ENCODE data around the gene TXNRD2.
"Not testable (repeated sequence)": the region's sequence is repeated elsewhere in the genome, so short reads cannot be mapped to it uniquely, and the experiment has no call there.

Gene TXNRD2

DNA sequence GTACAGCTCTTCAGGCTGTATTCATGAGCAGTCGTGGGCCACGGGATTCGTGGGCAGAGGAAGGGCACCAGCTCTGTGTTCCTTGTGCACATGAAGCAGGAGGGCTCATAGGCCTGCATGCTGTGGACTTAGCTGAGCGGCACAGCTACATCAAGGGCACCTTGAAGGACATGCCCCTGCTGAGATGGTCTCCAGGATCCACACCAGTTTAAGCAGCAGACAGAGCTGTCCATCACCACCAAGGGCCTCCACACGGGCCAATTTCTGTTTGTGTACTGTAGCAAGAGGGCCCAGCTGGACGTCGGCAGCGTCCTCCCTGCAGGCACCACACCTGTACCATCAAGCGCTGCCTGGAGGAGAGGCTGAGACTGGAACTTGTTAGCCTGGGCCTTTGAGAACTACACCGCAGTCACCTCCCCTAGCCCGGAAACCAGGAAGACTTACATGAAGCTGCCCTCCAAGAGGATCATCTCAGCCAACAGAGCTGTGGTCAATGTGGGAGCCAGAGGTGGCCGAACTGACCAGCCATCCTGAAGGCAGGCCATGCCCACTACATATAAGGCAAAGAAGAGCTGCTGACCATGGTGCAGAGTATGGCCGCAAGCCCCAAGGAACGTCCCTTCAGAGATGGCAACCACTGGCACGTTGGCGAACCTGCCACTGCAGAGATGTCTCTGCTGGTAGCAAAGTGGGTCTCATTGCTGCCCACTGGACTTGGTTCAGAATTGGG lies 54.2 kb downstream of the TXNRD2 start:
- no peak for DNase-seq

DNA sequence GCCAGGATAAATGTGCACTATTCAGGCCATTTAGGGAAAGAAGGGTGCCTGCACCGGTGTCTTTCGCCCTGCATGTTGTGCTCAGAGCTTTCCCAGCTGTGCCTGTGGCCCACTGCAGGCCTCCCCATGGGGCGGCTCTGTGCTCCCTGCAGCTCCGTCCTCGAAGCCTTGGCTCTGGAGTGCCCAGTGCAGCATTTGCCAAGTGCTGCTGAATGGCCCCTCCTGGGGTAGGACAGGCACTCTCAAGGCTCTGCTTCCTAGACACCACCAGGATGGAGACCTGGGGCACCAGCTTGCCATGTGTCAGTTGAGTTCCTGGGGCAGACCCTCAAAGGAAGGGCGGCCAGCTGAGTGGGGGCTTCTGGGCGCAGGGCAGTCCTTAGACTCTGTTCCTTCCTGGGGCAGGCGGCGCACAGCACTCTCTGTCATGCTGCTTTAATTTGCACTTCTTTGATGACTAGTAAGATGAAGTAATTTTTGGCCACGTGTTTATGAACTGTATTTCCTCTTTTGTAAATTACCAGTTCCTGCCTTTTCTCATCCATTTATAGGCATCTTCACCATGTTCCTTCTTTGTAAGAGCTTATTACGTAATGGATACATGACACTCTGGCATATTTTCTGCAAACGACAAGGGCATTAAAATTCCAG lies 54.9 kb downstream of the TXNRD2 start:
- no peak for DNase-seq

DNA sequence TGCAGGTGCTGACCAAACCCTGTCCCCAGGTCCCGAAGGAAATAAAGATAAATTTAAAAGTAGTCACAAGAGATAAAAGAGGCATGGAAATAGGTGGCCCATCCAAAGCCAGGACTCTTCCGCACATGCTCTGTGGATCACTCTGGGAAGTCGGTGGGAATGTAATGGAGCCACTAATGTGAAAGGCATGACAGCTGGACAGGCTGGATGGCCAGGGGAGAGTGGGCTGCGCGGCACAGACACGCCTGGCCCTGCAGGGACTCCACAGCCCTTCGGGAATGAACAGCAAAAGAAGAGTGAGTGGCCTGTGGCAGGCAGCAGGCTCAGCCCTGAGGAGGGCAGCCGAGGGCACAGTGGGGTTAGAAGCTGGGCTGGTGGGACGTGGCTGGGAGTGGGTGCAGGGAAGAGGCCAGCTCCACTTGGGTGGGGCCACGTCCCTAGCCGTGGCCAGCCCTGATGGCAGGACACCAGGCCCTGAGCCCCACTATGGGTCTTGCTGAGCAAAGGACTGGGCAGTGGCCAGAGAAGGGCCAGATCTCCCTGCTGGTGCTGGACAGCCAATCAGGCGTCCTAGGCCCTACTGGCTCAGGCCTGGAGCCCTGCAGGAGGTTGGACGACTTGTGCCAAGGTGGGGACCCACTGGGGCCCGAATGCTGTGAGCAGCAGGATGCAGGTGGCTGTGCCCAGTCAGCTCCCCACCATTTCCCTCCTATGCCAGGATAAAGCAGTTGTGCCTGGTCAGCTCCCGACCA lies 55.6 kb downstream of the TXNRD2 start:
- peak in 1 of 14 donors; percentile 23 for DNase-seq

DNA sequence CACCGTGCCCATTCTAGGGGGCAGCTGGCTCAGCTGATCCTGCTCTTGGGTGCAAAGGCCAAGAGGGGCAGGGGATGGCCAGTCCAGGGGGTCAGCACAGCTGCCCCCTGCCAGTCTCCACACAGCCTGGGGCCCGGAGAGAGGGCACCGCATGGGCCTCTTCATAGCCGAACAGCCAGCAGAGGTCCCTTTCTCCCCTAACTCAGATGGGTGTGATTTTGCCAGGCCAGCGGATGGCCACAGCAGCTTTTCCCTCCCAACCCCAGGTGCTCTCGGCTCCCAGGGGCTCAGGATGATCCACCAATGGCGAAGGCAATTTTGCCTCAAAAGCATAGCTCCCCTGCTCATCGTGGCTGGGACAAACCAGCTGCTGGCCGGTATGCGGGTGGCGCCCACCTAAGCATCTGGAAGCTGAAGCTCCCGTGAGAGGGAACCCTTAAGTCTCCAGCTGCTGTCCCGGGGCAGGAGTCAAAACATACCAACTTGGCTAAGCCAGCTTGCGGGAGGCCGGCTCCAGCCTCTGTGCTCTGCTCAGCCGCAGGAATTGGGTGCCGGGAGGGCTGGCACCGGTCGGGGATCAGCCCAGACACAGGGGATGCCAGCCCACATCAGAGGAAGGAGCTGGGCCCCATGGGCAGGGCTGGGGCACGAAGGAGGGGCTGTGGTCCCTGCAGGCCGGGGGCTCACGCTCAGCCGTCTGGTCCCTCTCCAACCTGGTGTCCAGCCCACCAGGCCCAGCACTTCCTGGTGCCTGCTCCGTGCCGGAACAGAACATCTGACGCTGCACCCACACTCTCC lies 56.5 kb downstream of the TXNRD2 start:
- DNase-seq, result no peak

DNA sequence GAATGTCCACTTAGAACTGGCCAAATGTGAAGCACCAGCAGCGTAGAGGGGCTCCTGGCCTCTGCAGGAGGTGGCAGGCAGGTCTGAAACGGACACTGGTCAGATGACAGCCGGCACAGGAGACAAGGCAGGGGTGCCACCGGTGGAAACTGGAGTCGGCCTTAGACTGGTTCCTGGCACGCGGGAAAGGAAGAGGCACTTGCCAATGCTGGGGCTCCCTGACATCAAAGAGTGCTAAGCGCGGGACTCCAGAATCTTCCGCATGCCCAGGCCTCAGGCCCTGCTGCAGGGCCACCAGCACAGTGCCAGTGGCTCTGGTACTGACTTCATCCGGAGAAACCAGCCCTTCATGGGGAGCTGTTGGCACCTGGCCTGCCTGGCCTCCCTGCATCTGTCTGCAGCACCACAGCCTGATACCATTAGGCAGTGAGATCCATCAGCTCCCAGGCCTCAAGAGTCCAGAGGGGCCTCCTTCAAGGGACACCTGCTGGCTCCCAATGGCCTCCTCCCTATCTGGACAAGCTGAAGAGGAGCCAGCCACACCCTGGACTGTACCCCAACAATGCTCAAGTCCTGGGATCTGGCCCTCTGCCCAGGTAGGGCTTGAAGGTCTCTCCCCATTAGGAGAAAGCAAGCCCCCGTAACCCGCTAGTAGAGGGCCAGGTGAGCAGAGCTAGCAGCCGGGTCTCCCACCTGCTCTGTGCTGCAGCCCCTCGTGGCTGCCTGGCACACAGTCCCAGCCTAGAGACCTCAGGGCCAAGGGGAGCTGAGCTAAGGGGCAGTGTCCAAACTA lies 57.3 kb downstream of the TXNRD2 start:
- DNase-seq, result no peak

DNA sequence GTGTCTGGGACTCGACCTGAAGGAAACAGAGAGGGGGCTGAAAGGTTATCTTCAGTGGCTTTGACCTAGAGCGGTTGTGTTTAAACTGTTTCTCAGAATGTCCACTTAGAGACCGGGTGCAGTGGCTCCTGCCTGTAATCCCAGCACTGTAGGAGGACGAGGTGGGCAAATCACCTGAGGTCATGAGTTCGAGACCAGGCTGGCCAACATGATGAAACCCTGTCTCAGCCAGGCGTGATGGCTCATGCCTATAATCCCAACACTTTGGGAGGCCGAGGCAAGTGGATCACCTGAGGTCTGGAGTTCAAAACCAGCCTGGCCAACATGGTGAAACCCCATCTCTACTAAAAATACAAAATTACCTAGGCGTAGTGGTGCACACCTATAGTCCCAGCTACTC lies 58.2 kb downstream of the TXNRD2 start:
- not testable (repeated sequence) for DNase-seq

DNA sequence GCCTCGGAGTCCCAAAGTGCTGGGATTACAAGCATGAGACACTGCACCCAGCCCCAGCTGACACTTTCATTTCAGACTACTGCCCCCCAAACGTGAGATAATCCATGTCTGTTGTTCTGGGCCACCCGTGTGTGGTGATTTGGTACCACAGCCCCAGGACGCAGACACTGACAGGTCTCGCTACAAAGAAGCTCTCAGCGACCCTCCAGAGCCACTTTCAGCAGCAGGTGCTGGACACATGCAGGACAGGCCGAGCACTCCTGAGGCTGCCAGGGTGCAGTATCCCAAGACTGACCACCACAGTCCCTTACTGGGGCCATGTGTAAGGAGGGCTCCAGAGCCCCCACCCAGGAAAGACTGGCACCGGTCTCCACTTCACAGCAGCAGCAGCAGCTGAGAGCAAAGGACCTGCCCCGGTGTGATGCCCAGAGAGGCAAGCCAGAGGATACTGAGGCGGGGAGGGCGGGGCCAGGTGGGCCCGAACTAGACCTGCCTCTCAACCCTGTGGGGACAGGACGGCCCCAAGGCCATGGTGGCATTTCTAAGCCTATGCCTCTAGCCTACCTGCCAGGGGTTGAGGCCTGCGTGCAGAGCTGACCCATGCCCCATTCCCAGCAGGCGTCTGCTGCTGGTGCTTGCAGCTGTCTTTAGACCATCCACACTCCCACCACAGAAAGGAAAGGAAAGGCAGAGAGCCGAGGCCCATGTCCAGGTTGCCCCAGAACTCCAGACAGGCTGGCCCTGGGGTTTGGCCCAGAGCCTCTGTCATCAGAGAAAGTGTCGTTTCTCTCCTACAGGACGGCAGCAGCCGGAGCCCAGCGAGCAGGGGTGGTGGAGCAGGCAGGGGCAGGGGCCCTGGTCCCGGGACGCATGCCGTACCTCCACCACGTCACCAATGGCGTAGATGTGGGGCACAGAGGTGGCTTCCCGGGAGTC lies 58.9 kb downstream of the TXNRD2 start:
- no peak for DNase-seq

DNA sequence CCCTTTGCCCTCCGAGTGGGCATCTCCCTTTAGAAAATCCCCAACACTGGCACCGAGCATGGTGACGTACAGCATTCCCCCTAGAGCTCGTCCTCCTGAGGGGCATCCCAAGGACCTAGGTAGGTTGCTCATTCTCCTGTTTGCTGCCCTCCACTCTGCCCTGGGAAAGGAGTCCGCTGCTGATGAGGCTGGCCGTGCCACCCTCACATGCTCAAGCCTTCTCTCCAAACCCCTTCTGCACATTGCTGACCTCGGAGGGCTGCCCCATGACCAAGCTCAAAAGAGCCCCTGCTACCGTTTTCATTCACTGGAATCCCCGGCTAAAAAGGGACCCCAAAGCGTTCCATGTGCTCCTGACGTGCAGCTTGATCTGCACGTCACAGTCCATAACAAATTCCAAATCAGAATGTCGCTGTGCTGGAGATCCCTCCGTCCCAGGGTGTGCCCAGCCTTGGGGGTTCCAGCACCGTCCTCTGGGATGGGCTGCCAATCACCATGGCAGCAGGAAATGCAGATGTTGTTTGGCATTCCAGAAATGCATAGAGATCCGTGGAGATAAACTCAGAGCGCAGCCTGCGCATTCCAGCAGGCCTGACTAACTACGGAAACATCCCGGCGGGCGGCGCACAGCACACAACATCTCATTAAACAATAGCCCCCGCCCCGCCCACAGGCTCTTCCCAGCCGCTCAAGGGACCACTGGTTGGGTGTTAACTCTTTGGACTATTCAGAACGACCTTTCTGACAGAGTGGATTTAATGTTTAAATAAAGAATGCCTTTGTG lies 60.6 kb downstream of the TXNRD2 start:
- no peak for DNase-seq

DNA sequence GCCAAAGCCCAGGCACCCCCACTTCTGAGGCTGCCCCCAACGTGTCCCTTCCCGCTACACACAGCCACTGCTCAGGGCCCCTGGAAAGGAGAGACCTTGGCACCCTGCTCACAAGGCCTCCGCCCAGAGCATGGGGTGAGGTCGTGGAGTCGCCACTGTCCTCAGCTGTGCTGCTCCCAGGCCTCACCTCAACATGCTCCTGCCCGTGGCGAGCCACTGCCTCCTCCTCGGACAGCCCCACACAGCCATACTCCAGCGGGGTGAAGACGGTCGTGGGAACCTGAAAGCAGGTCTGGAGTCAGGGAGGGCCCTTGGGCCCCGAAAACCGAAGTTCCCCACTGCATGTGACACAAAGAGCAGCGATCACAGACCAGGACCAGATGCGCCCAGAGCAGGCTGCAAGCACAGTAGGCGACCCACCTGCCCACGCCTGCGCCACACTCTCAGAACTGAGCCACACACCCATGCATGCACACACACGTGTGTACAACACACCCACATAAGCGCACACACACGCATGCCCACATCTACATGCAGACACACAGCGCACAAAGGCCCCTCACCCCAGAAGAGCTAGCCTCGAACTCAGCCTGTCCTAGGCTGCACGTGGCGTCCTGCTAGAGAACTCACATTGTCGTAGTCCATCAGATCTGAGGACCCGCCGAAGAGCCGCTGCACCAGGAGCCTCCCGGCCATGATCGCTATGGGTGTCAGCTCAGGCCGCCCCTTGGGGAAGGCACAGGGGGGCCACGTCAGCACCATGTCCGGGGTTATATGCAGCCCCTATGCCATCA lies 61.4 kb downstream of the TXNRD2 start:
- DNase-seq, result no peak

DNA sequence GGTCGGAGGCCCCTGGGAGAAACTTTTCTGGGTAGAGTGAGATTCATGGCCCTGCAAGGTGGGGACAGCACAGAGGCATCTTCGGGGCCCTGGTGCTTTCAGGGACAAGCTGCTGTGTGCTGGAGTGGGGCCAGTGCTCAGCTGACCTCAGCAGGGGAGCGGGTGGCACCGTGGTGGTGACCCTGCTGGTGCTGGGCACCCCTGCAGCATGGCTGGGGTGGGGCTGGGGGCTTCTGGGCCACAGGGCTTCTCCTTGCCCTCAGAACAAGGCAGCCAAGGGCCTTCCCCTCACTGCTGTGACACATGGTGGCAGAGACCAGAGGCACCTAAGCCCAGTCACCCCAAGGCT lies 62.0 kb downstream of the TXNRD2 start:
- no peak for DNase-seq

DNA sequence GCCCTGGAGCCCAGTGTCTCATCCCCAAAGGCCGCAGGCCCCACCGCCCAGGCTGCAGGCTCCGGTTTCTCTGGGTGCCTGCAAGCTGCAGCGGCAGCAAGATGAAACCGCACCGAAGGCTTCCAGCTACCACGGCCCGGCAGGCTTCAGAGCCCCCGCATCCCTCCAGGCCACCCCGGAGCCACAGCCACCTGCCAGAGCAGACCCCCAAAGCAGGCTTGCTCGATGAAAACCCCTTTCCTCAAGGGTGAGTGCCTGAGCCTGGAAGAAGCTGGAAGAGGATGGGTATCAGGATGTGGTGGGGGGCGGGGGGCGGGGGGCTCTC lies 62.4 kb downstream of the TXNRD2 start:
- DNase-seq, result no peak

DNA sequence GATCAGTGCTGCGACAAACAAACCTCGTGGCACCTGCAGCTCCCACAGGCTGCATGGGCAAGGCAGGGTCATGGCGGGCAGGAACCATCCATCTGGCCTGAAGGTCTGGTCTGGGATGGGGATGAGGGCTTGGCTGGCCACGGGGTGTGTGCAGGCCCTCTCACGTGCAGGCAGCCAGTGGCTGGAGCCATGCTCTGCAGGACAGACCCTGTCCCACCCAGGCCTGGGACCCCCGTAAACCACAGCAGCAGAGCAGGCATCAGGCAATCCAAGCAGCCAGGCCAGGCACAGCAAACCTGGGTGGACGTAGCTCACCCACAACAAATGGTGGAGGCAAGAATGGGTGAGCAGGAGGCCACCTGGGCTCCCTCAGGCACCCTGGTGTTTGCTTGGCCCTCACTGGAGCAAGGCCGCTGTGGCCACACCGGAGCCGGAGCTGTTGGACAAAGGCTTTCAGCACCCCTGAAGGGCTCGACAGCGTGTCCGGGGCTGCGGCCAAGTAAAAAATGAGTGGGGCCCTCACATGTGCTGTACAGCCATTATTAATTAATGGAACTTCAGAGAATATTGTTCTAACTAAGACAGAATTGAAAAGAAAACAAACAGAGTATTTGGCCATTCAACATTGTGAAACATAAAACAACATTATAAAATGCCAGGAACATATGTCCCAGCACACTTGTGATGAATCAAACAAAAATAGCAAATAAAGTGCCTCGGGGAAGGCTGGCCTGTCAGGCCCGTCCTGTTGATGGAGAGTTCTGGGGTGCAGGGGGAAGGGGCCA lies 63.0 kb downstream of the TXNRD2 start:
- no peak for DNase-seq

DNA sequence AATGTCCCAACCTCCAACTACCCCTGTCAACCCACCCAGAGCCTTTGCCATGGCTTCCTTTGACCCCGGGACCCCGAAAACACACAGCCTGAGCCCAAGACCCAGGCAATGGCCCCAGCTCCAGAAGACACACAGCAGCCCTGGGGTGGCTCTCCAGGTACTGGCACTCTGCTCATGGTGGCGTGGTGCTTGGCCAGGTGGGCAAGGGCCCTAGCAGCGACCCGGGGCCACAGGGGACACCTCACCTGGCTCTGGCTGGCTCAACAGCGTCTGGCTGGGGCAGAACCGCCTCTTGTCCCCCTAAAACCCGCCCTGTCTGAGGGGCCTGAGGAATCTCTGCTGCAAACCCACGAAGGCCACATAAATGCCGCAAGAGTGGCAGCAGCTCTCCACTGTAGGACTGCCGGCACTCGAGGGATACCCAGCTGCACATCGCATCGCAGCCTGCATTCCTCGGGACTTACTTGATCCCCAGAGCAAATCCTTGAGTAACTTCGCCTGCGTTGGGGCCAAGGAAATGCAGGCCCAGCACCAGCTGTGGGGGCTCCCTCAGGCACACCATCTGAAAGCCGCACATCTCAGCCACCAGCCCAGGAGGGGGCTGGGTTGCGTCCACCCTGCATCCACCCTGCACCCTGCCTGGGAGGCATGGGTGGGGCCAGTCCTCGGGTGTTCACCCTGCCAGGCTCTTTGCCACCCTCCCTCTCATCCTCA lies 63.8 kb downstream of the TXNRD2 start:
- no peak for DNase-seq

DNA sequence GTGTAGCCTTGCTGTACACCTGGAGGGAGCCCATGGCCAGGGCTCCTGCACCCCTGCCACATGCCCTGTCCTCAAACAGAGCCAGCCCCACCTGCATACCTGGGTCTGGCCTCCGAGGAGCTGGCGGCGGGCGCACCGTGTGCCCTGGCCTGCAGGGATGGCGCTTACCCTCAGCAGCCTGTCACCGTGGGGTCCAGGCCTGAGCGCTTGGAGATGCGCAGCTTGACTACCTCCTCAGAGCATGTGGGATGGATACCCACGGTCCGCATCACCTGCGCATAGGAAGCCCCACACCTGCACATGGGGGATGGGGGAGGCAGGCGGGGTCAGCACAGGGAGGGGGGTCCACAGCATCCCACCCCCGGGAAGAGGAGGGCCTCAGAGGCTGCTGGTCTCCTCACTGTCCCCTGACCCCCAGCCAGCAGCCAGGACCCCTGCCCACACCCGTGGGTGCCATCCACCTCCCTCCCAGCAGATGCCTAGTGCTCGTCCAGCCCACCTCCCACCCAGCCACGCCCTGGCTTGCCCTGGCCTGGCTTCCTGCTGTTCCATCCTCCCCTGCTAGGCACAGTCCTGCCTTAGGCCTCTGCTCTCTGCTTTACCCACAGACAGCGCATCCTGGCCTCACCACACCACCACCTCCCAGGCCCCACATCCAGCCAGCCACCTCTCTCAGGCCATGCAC lies 64.5 kb downstream of the TXNRD2 start:
- DNase-seq, result no peak

DNA sequence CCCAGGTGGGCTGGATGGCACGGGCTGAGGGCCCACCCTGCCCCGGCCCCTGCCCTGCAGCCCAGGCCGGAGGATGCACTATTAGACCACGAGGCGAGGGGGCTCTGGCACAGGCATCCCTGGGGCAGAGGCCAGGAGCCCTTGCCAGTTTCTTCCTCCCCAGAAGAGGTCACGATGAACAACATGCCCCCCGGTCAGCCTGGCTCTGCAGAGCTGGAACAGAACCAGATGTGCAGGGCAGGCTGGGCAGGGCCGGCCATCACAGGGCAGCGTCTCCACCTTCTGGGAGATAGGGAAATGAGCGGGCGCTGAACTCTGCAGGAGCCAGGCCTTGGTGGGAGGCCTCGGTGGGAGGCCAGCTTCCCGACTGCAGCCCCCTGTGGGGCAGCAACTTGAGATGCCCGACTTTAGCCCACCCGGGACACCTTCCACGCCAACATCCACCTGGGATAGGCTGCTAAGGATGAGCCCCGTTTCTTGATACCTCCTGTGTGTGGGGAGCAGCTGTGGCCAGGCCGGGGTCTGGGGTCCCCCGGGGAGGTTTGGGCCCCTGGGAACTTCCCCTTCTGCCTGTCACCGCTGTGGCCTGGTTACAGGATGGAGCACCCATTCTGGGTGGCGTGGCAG lies 65.2 kb downstream of the TXNRD2 start:
- no peak for DNase-seq

DNA sequence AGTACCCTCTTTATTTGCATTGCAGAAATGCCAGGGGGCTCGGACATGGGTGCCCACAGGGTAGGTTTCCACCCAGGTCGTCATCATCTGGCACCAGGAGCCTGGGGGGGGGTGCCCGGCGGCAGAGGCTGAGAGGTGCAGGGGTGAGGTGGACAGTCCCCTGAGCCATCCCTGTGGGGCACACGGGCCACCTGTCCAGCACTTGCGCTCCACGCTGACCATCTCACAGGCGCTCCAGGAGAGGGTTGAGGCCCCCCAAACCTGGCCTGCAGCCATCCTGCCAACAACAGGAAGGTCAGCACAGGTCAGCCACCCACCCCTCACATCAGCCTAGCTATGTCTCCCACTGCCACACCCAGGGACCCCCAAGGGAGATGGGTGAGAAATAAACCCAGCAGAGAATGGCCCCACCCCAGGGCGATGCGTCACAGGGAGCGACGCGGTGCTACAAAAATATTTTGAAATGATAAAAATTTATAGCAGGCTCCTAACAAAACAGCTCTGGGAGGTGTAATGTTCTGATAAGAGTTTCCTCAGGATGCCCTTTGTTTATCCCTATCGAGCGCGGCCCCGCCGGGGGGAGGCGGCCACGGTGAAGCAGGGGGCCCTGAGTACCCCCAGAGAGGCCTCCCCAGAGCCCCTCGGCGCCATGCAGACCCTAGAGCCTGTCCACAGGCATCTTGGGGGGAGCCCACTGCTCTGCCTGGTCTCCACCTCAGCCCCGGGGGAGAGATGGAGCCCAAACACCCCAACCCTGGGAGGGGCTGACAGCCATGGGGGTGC lies 65.9 kb downstream of the TXNRD2 start:
- no peak for DNase-seq
